ENCODE data around the gene TRMT6. TPM values are rescaled to one million over a fixed set of nuclear protein-coding genes. Genes with fewer than 3 reads are reported as not detected.

The TRMT6 gene
- total and polyA plus RNA-seq, 4 donors: 5.5 to 17.0 (median 10.8) TPM

DNA sequence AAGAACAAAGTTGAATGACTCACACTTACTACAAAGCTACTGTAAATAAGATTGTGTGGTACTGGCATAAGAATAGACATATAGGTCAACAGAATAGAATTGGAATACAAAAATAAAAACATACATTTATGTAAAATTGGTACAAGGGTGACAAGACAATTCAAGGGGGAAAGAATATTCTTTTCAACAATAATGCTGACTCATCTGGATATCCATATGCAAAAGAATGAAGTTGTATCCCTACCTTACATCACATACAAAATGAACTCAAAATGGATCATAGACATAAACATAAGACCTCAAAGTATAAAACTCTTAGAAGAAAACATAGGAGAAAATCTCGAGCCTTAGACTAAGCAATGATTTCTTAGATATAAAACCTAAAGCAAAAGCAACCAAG lies 50.9 kb downstream of the TRMT6 start:
- Histone ChIP-seq H3K4me1 (ENCODE audit: control insufficient read depth in 5 of 5, insufficient read depth in 5 of 5, low read length in 5 of 5) (no peaks in the 10 kb centered on the region), H3K36me3 (ENCODE audit: control insufficient read depth in 4 of 4, insufficient read depth in 4 of 4, low read length in 4 of 4) (no peaks in the 10 kb centered on the region), H3K27ac (ENCODE audit: low read depth in 1 of 2, low read length in 1 of 2) (no peak overlapping the region), H3K9ac (ENCODE audit: insufficient read depth in 1 of 2, low read length in 2 of 2) (no peak overlapping the region), H3K27me3 (ENCODE audit: control insufficient read depth in 3 of 3, insufficient read depth in 3 of 3, low read length in 2 of 3) (no peaks in the 10 kb centered on the region), H3K9me3 (ENCODE audit: control insufficient read depth in 4 of 4, insufficient read depth in 3 of 4, low read length in 3 of 4) (no peaks in the 10 kb centered on the region), H3K4me3 (no peak overlapping the region)
- no peak for DNase-seq
- WGBS, 2 donors: 64 to 88% methylated on average over 1 of the region's 1 CpG
- ATAC-seq (ENCODE audit: insufficient read depth, low FRiP score): no peak
- TF ChIP-seq, protein P1, sequence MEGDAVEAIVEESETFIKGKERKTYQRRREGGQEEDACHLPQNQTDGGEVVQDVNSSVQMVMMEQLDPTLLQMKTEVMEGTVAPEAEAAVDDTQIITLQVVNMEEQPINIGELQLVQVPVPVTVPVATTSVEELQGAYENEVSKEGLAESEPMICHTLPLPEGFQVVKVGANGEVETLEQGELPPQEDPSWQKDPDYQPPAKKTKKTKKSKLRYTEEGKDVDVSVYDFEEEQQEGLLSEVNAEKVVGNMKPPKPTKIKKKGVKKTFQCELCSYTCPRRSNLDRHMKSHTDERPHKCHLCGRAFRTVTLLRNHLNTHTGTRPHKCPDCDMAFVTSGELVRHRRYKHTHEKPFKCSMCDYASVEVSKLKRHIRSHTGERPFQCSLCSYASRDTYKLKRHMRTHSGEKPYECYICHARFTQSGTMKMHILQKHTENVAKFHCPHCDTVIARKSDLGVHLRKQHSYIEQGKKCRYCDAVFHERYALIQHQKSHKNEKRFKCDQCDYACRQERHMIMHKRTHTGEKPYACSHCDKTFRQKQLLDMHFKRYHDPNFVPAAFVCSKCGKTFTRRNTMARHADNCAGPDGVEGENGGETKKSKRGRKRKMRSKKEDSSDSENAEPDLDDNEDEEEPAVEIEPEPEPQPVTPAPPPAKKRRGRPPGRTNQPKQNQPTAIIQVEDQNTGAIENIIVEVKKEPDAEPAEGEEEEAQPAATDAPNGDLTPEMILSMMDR (IDR thresholded peaks at IDR 0.05; ENCODE audit: control extremely low read depth, extremely low read depth): no peak

DNA sequence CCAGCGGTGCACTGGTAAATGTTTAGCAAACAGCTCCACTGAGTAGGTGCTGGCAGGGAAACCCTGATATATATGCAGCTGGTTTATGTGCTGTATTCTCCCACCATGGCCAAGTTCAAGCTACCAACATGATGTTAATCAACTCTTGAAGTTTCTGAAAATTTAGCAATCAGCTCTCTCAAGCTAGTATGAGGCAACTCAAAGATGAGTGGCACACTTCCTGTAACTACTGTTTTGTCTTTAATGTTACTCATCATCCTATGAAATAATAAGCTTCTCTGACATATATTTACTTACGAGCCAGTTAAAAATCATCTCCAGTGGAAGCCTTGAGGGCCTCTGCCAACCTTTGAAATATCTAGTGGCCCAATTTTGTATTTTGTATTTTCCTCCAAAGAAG lies 54.7 kb downstream of the TRMT6 start:
- 68 to 78% methylated on average over 2 of the region's 2 CpGs for WGBS, 2 donors
- no peak overlapping the region for H3K27ac ChIP-seq (ENCODE audit: low read depth in 1 of 2, low read length in 1 of 2)
- no peaks in the 10 kb centered on the region for H3K4me1 ChIP-seq (ENCODE audit: control insufficient read depth in 5 of 5, insufficient read depth in 5 of 5, low read length in 5 of 5)
- no peak overlapping the region for H3K4me3 ChIP-seq
- TF ChIP-seq, protein P1 (IDR thresholded peaks at IDR 0.05; ENCODE audit: control extremely low read depth, extremely low read depth): no peak
- no peak for DNase-seq
- no peaks in the 10 kb centered on the region for H3K36me3 ChIP-seq (ENCODE audit: control insufficient read depth in 4 of 4, insufficient read depth in 4 of 4, low read length in 4 of 4)
- no peaks in the 10 kb centered on the region for H3K9me3 ChIP-seq (ENCODE audit: control insufficient read depth in 4 of 4, insufficient read depth in 3 of 4, low read length in 3 of 4)
- H3K27me3 ChIP-seq (ENCODE audit: control insufficient read depth in 3 of 3, insufficient read depth in 3 of 3, low read length in 2 of 3): no peaks in the 10 kb centered on the region
- H3K9ac ChIP-seq (ENCODE audit: insufficient read depth in 1 of 2, low read length in 2 of 2): no peak overlapping the region
- ATAC-seq (ENCODE audit: insufficient read depth, low FRiP score): no peak

DNA sequence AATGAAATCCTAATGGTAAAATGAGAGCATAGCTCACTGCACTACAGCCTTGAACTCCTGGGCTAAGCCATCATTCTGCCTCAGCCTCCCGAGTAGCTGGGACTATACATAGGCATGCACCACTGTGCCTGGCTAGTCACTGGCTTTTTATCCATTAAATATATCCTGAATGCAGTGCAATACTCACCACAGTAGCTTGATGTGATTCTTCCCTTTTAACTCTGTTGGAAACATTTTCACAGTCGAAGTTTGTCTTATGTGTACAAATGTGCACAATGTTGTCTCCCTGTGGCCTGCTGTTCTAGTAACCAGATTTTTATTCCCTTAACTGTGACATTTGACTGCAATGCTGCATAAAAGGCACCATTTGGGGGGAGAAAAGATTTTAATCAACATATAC lies 56.7 kb downstream of the TRMT6 start:
- Histone ChIP-seq H3K36me3 (ENCODE audit: control insufficient read depth in 4 of 4, insufficient read depth in 4 of 4, low read length in 4 of 4) (no peaks in the 10 kb centered on the region), H3K27ac (ENCODE audit: low read depth in 1 of 2, low read length in 1 of 2) (no peak overlapping the region), H3K9me3 (ENCODE audit: control insufficient read depth in 4 of 4, insufficient read depth in 3 of 4, low read length in 3 of 4) (no peaks in the 10 kb centered on the region), H3K9ac (ENCODE audit: insufficient read depth in 1 of 2, low read length in 2 of 2) (no peak overlapping the region), H3K27me3 (ENCODE audit: control insufficient read depth in 3 of 3, insufficient read depth in 3 of 3, low read length in 2 of 3) (peaks cover 0 to 2% (median 0%) of the 10 kb centered on the region in 3 donors), H3K4me1 (ENCODE audit: control insufficient read depth in 5 of 5, insufficient read depth in 5 of 5, low read length in 5 of 5) (no peaks in the 10 kb centered on the region), H3K4me3 (no peak overlapping the region)
- TF ChIP-seq, protein P1 (IDR thresholded peaks at IDR 0.05; ENCODE audit: control extremely low read depth, extremely low read depth): no peak
- no peak for ATAC-seq (ENCODE audit: insufficient read depth, low FRiP score)
- DNase-seq: no peak
- 87 to 96% methylated on average over 2 of the region's 2 CpGs for WGBS, 2 donors

DNA sequence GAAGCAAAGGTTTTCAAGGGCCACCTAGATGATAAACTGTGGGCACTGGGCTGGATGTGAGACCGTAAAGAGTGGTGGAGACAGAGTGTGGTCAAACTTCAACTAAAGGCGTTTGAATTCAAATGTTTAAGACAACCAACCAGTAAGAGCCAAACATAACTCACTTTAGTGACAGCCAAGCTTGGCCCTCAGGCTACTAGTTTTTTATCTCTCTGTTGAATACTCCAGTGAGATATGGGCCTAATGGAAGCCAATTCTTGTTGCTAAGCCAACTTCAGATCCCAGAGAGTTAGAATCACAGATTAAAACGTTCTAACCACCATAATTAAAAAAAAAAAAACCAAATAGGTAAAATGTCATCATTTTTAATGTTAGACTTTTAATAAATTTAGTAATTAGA lies 57.3 kb downstream of the TRMT6 start:
- no peak for ATAC-seq (ENCODE audit: insufficient read depth, low FRiP score)
- Histone ChIP-seq H3K27me3 (ENCODE audit: control insufficient read depth in 3 of 3, insufficient read depth in 3 of 3, low read length in 2 of 3) (peaks cover 0 to 2% (median 0%) of the 10 kb centered on the region in 3 donors), H3K36me3 (ENCODE audit: control insufficient read depth in 4 of 4, insufficient read depth in 4 of 4, low read length in 4 of 4) (no peaks in the 10 kb centered on the region), H3K9ac (ENCODE audit: insufficient read depth in 1 of 2, low read length in 2 of 2) (no peak overlapping the region), H3K4me3 (no peak overlapping the region), H3K9me3 (ENCODE audit: control insufficient read depth in 4 of 4, insufficient read depth in 3 of 4, low read length in 3 of 4) (no peaks in the 10 kb centered on the region), H3K27ac (ENCODE audit: low read depth in 1 of 2, low read length in 1 of 2) (no peak overlapping the region), H3K4me1 (ENCODE audit: control insufficient read depth in 5 of 5, insufficient read depth in 5 of 5, low read length in 5 of 5) (no peaks in the 10 kb centered on the region)
- TF ChIP-seq, protein P1 (IDR thresholded peaks at IDR 0.05; ENCODE audit: control extremely low read depth, extremely low read depth): no peak
- no peak for DNase-seq
- WGBS, 2 donors: 60 to 68% methylated on average over 3 of the region's 3 CpGs

Data from lung (tissue), 12 donors.